Thyroid gland (tissue), 4 donors: ENCODE measurements around the gene SELENOP.

Experiments used
- CTCF ChIP-seq, 6 experiments: fragments of 200-600 bp in 3 of 6; fragments of 450-650 bp in 3 of 6; sonication (generic) in 3 of 6; IDR thresholded peaks; one replicate each; pipeline ENCODE4 v1.5.1; 2016 to 2019; ENCODE audit warnings: antibody characterized with exemption in 6 of 6, mild to moderate bottlenecking in 2 of 6, inconsistent platforms in 1 of 6, moderate library complexity in 1 of 6
- POLR2A ChIP-seq, 2 donors: fragments of 450-650 bp; IDR thresholded peaks; one replicate each; pipeline ENCODE4 v1.6.1; 2017; ENCODE audit warnings: antibody characterized with exemption in 2 of 2, mild to moderate bottlenecking in 2 of 2, moderate library complexity in 1 of 2

- no peak for TF ChIP-seq CTCF (IDR thresholded peaks at IDR 0.05)
- no peak for TF ChIP-seq POLR2A (IDR thresholded peaks at IDR 0.05)
These were observed 41.7 kb downstream of the SELENOP start for GRCh38 chr5:42770003-42770402.
